GM12892 (cell line): ENCODE data around the gene TENM3.

Experiments used
- POLR2A ChIP-seq: IDR thresholded peaks from 2 replicates; pipeline ENCODE4 v1.6.1; 2011; ENCODE audit warnings: low read depth, low read length, control low read depth
- POLR2AphosphoS5 ChIP-seq: IDR thresholded peaks from 2 replicates; pipeline ENCODE4 v1.6.1; 2011; ENCODE audit warnings: low read depth, low read length, control low read depth
- TAF1 ChIP-seq: IDR thresholded peaks from 2 replicates; pipeline ENCODE4 v1.6.1; 2011; ENCODE audit warnings: low read depth, mild to moderate bottlenecking, control low read depth, low read length, borderline replicate concordance

DNA sequence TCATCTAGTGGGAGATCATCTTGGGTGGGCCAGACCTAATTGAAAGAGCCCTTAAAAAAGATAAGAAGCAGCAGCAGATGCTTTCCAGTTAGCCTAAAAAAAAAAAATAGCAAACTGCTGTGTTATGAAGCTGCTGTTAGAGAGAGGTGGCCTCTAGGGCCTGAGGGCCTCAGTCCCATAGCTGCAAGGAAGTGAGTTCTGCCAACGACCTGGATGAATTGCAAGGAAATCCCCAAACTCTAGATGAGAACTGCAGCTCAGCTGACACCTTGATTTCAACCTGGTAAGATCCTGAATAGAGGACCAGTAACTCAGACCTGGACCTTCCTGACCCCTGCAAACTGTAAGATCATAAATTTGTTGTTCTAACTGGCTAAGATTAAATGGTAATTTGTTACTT, 275.2 kb downstream of the TENM3 start:
- TF ChIP-seq POLR2AphosphoS5 (no peak), POLR2A (no peak), TAF1 (no peak)
